ENCODE results near the gene PPP1R14C. TPM values are rescaled to one million over a fixed set of nuclear protein-coding genes. Genes with fewer than 3 reads are reported as not detected.

Gene PPP1R14C
- total and polyA plus RNA-seq, 10 of the 15 experiments (the other 5 are each of a cell fraction or from before 2014, with no cell fraction given) = 0.07 to 1.6 (median 0.13) TPM; not detected in 4

GRCh38 chr6:150251566-150252186 lies 108.8 kb downstream of the PPP1R14C start:
- no TSS peak for BruUV-seq (replicated peaks)
- TF ChIP-seq ZNF207 (IDR thresholded peaks at IDR 0.05; ENCODE audit: borderline replicate concordance) (no peak), SMAD5 (IDR thresholded peaks at IDR 0.05; ENCODE audit: low read depth) (no peak), CREM (IDR thresholded peaks at IDR 0.05; ENCODE audit: low read depth) (no peak), HSF1 (IDR thresholded peaks at IDR 0.05; ENCODE audit: low read depth, low read length) (no peak), PAX8 (IDR thresholded peaks at IDR 0.05) (no peak), DPF2 (IDR thresholded peaks at IDR 0.05) (no peak), NR2C2 (IDR thresholded peaks at IDR 0.05; ENCODE audit: borderline replicate concordance, control insufficient read depth, insufficient read length, low read depth) (no peak), CUX1 (IDR thresholded peaks at IDR 0.05; ENCODE audit: insufficient replicate concordance, low read depth, low read length) (no peak), REST (IDR thresholded peaks at IDR 0.05; ENCODE audit: low read depth, low read length) (no peak), TCF3 (IDR thresholded peaks at IDR 0.05; ENCODE audit: borderline replicate concordance, insufficient read depth, low read depth, low read length) (no peak), EED (IDR thresholded peaks at IDR 0.05; ENCODE audit: low read depth) (no peak), MAX (IDR thresholded peaks at IDR 0.05; ENCODE audit: low read depth, low read length) (no peak), RFX5 (IDR thresholded peaks at IDR 0.05; ENCODE audit: low read depth, low read length) (no peak), MYB (IDR thresholded peaks at IDR 0.05; ENCODE audit: borderline replicate concordance, low read depth, low read length) (no peak)

More at GRCh38 chr6:150251566-150252186, 108.8 kb downstream of the PPP1R14C start:
- Histone ChIP-seq H3K4me1 (ENCODE audit: control insufficient read depth, insufficient read depth, low read length) (no peaks in the 10 kb centered on the region), H2AFZ (ENCODE audit: control insufficient read depth, low read depth, low read length) (no peak overlapping the region), H3K9ac (ENCODE audit: control insufficient read depth, insufficient read depth, low read length) (no peak overlapping the region), H4K20me1 (ENCODE audit: control insufficient read depth, insufficient read depth) (no peaks in the 10 kb centered on the region), H3K4me3 (no peak overlapping the region), H3K27ac (ENCODE audit: control insufficient read depth, insufficient read depth) (no peak overlapping the region), H3K9me3 (replicated peaks; ENCODE audit: control insufficient read depth, insufficient read depth, low read length) (peaks cover 1% of the 10 kb centered on the region; the same call in 2 of the 3 replicates), H3K4me2 (ENCODE audit: control insufficient read depth, insufficient read depth) (no peak overlapping the region), H3K79me2 (ENCODE audit: control insufficient read depth, insufficient read depth, low read length) (no peaks in the 10 kb centered on the region), H3K36me3 (ENCODE audit: control insufficient read depth in 2 of 2, insufficient read depth in 2 of 2, low read length in 1 of 2) (no peaks in the 10 kb centered on the region), H3K27me3 (replicated peaks in 1 of 2; ENCODE audit: control insufficient read depth in 2 of 2, insufficient read depth in 2 of 2, low read length in 1 of 2) (peaks cover 4% of the 10 kb centered on the region in 2 experiments; a peak in 3 of 4 replicates)
- ATAC-seq = no peak
- ChIA-PET SMC1A (ENCODE audit: uncharacterized antibody, unreplicated experiment) (interaction anchor here (0.6 to 1.1 kb wide), 2 partner anchors 33 to 142 kb away, joined by 3 read pairs; no protein-coding TSS in a partner anchor), CTCF (interaction anchor here (1.4 kb wide), 1 partner anchor 167 kb away, joined by 4 read pairs; no protein-coding TSS in a partner anchor), POLR2A (no interaction called here), RAD21 (ENCODE audit: unreplicated experiment) (no interaction called here)
- WGBS (ENCODE audit: insufficient coverage, insufficient replicate concordance, low lambda C conversion rate, missing lambda C conversion rate) = 66% methylated on average over 6 of the region's 6 CpGs
- no peak for DNase-seq (ENCODE audit: low read depth, low spot score)
- in situ Hi-C loops (cut with MboI) = no loop called here
- intact Hi-C loops (cut with micrococcal nuclease; ENCODE audit: unreplicated experiment) = no loop called here
- FAIRE-seq = no peak

All from GM12878 (cell line).